ENCODE results near the gene MRPS16. TPM values are rescaled to one million over a fixed set of nuclear protein-coding genes. Genes with fewer than 3 reads are reported as not detected.

The MRPS16 gene
- total RNA-seq, 2 donors from 2014 or later = 39.8 to 62.6 TPM

- peak overlapping the region; percentile 71 to 97 for H3K4me3 ChIP-seq
- TF ChIP-seq CTCF (IDR thresholded peaks at IDR 0.05) = no peak
Measured at GRCh38 chr10:73253225-73253555, 746 bp upstream of the MRPS16 start.

GRCh38 chr10:73251683-73252444, 580 bp downstream of the MRPS16 start:
- Histone ChIP-seq H3K36me3 (peaks cover 20% of the 10 kb centered on the region), H3K27me3 (no peaks in the 10 kb centered on the region), H3K9me3 (no peaks in the 10 kb centered on the region), H3K4me3 (peak overlapping the region; percentile 71 to 97), H3K4me1 (peaks cover 0 to 28% of the 10 kb centered on the region in 2 donors), H3K27ac (peak overlapping the region; percentile 91 to 96)
- no peak for TF ChIP-seq CTCF (IDR thresholded peaks at IDR 0.05)
- DNase-seq (ENCODE audit: low spot score) = no peak

More at GRCh38 chr10:73253225-73253555, 746 bp upstream of the MRPS16 start:
- peaks cover 0 to 21% of the 10 kb centered on the region in 2 donors for H3K4me1 ChIP-seq
- peaks cover 20% of the 10 kb centered on the region for H3K36me3 ChIP-seq
- DNase-seq (ENCODE audit: low spot score) = no peak
- H3K27me3 ChIP-seq = no peaks in the 10 kb centered on the region
- H3K27ac ChIP-seq = peak overlapping the region; percentile 91 to 96
- H3K9me3 ChIP-seq = no peaks in the 10 kb centered on the region

- Histone ChIP-seq H3K27me3 (no peaks in the 10 kb centered on the region), H3K4me1 (peaks cover 0 to 42% of the 10 kb centered on the region in 2 donors), H3K4me3 (no peak overlapping the region), H3K27ac (no peak overlapping the region), H3K36me3 (peaks cover 29% of the 10 kb centered on the region), H3K9me3 (no peaks in the 10 kb centered on the region)
- TF ChIP-seq CTCF (IDR thresholded peaks at IDR 0.05) = no peak
- no peak for DNase-seq (ENCODE audit: low spot score)
Measured at GRCh38 chr10:73248259-73248724, 4.2 kb downstream of the MRPS16 start.

- Histone ChIP-seq H3K27ac (peak overlapping the region; percentile 73 to 85), H3K4me3 (peak overlapping the region; percentile 62 to 92), H3K27me3 (no peaks in the 10 kb centered on the region), H3K4me1 (peaks cover 0 to 39% of the 10 kb centered on the region in 2 donors), H3K36me3 (peaks cover 36% of the 10 kb centered on the region), H3K9me3 (no peaks in the 10 kb centered on the region)
- no peak for TF ChIP-seq CTCF (IDR thresholded peaks at IDR 0.05)
- DNase-seq (ENCODE audit: low spot score) = no peak
Measured at GRCh38 chr10:73247509-73248258, 4.8 kb downstream of the MRPS16 start.

GRCh38 chr10:73246646-73247508, 5.6 kb downstream of the MRPS16 start, which contains the start of gene DNAJC9:
Gene DNAJC9 (minus strand): TSS chr10:73247255. CDS start chr10:73247189, 66 bp downstream.
- H3K9me3 ChIP-seq = no peaks in the 10 kb centered on the region
- peaks cover 42% of the 10 kb centered on the region for H3K36me3 ChIP-seq
- H3K4me1 ChIP-seq = peaks cover 0 to 38% of the 10 kb centered on the region in 2 donors
- peak; percentile 97 for DNase-seq (ENCODE audit: low spot score)
- H3K27ac ChIP-seq = peak within 1 kb of the TSS; percentile 73 to 85
- H3K4me3 ChIP-seq = peak within 1 kb of the TSS; percentile 62 to 92
- H3K27me3 ChIP-seq = no peaks in the 10 kb centered on the region
- peak in 1 of 2 donors; percentile 38 for TF ChIP-seq CTCF (IDR thresholded peaks at IDR 0.05)
